ENCODE data around the gene GHSR.

The GHSR gene

DNA sequence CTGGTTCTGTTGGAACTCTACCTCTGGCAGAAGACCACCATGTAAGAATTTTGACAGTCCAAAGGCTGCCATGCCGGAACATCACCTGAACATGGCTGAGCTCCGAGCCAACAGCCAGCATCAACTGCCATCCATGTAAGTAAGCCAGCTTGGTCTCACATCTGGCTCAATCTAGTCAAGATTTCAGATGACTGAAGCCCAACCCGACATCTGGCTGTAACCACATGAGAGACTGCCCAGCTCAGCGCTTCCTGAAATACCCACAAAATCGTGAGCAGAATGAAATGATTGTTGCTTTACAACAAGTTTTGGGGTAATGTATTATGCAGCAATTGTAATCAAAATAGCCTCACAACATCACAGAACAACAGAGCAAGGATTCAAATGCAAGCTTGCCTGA lies 32.9 kb downstream of the GHSR start:
- no peak for DNase-seq

DNA sequence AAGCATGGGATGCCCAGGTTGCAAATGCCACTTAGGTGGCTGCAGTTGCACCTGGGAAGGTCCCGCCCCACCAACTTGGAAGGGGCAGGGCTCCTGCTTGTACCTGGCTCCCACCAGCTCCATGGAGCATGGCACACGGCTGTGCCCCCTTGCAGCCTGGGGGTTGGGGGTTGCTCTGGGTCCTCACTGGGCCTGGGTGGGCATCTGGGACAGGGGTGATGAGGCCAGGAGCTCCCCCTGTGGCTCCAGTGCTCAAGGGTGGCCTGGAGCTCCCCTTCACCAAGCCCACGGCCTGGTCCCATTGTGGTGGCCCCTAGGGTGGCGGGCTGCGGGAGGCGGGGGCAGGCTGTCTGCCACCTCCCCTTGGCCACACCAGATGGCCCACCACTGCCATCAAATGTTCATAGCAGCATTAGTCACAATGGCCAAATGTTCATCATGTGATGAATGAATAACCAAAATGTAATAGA lies 36.7 kb downstream of the GHSR start:
- DNase-seq: no peak

- DNase-seq: no peak
These were observed 37.4 kb downstream of the GHSR start for GRCh38 chr3:172410702-172411477.

- DNase-seq: no peak
These were observed 40.4 kb downstream of the GHSR start for GRCh38 chr3:172407872-172408271.

GRCh38 chr3:172405914-172406313 lies 42.3 kb downstream of the GHSR start:
- no peak for DNase-seq

GRCh38 chr3:172404237-172404962 lies 43.9 kb downstream of the GHSR start:
- no peak for DNase-seq

DNA sequence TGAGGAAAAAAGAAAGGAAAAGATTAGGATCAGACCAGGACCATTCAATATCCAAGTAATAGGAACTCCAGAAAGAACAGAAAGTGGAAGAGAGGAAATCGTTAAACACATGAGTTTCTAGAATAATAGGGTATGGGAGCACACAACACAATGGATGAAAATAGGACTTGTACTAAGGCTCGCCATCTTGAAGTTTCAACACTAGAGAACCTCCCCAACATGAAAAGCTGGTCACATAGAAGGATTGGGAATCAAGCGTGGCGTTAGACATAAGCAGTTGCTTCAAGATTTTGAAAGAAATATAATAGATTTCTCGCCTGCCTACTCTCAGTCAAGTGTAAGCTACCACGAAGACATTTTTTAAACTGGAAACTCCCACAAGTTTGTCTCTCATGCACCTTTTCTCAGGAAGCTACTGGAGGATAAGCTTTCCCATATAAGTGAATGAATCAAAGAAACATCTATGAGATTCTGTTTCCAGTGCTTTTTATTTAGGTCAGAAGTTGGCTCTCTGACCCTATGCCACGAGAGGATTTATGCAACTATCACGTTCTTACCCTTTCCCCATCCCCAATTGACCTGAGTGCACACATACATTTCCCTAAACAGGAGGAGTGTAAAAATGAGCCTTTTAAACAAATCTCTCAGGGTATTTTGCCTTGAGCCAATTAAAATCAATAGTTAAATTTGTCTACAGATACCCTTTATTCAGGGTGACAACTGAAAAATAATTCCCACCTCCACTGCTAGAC lies 45.2 kb downstream of the GHSR start:
- DNase-seq: no peak

- no peak for DNase-seq
These were observed 46.2 kb downstream of the GHSR start for GRCh38 chr3:172402090-172402489.

DNA sequence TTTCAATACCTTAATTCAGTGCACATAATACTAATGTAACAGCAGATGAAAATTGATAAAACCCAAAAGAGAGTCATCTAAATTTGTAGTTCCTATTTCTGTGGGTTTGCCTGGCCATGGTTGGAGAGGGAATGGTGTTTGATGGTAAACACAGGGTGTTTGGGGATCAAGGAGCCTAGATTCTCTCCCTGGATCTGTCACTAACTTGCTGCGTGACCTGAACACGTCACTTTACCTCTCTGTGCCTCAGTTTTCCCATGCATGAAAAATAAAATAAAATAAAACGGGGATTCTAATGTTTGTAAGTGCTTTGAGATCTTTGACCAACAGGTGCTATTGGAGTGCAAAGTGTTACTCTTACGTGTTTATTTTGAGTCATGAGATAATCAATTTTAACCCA lies 49.8 kb downstream of the GHSR start:
- DNase-seq: no peak

- DNase-seq: no peak
These were observed 50.4 kb downstream of the GHSR start for GRCh38 chr3:172397716-172398405.

DNA sequence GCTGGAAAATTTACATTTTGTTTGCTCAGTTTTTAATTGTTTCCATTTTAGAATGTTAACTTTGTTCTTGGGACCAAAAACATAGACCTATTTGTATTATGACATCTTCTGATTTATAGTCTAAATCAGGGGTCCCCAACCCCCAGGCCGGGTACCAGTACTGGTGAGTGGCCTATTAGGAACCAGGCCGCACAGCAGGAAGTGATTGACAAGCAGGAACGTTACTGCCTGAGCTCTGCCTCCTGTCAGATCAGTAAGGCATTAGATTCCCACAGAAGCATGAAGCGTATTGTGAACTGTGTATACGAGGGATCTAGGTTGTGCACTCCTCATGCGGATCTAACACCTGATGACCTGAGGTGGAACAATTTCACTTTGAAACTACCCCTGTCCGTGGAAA lies 51.9 kb downstream of the GHSR start:
- DNase-seq: no peak

DNA sequence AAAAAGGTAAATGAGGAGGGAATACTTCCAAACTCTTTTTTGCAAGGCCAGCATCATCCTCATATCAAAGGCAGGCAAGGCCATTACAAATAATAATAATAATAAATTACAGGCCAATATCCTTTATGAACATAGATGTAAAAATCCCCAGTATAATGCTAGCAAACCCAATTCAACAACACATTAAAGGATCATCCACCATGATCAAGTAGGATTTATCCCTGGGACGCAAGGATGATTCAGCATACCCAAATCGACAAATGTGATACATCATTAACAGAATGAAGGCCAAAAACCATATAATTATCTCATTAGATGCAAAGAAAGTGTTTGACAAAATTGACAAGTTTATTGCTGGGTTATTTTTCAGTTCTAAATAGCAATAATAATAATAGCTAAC lies 53.6 kb downstream of the GHSR start:
- DNase-seq: no peak
